GM18907 (cell line): ENCODE results near the gene GLT8D2.

Source experiments
- ATAC-seq: cut with Tn5 transposase; IDR thresholded peaks from one replicate; pipeline ENCODE4 v1.9.1; 2021; ENCODE audit warnings: mild to moderate bottlenecking, moderate library complexity; ENCODE audit not compliant: unreplicated experiment

The GLT8D2 gene

DNA sequence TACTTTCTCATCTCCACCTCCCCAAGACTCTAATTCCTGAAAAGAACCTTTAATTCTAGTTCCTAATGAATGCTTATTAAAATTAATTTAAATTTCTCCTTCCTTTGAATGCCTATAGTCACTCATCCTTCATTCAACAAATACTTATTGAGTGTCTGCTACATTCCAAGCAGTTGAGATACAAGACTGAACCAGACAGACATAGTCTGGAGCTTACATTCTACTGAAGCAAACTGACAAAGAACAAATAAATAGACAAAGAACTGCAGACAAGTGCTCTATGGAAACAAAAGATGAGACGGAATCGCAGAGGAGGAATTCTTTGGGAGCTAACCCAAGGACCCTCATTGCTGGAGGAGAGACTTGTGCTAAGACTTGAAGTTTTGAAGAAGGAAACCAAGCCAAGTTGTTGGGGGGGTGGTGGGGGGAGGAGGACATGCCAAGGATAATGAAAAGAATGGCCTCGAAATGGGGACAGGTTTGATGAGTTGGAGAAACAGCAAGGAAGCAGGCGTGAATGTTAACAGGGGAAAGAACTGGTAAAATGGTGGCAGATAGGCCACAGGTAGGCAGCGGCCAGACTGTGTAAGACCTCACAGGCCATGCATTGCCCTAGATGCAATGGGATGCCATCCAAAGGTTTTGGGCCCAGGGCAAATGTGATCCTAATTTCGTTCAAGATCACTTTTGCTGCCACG, 94.0 kb downstream of the GLT8D2 start:
- ATAC-seq, result no peak

DNA sequence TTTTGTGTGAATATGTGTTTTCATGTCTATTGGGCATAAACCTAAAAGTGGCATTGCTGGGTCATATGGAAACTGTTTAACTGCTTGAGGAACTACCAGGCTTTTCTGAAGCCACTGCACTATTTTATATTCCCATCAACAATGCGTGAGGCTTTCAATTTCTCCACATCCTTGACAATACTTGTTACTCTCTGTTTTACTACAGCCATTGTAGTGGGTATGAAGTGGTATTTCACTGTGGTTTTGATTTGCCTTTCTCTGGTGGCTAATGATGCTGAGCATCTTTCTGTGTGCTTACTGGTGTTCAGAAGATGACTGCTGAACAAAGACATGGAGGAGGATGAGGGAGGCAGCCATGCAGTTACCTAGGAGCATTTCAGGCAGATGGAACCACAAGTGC, 97.5 kb downstream of the GLT8D2 start:
- ATAC-seq, result no peak

DNA sequence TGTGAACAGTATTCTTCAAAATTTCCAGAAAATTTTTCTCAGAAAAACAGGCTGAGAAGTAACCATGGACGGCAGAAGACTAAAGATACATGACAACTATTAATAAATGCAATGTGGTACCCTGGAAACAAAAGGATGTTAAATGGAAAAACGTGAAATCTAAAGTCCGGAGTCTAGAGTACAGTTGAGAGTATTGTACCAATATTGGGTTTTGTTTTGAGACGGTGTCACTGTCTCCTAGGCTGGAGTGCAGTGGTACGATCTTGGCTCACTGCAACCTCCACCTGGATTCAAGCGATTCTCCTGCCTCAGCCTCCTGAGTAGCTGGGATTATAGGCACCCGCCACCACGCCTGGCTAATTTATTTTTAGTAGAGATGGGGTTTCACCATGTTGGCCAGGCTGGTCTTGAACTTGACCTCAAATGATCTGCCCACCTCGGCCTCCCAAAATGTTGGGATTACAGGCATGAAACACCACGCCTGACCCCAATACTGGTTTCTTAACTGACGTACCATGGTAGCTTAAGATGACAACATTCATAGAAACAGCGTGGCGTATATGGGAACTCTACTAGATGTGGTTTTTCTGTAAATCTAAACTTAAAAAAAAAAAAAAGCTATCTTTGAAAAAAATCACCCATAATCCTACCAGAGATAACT, 101.1 kb downstream of the GLT8D2 start:
- no peak for ATAC-seq

DNA sequence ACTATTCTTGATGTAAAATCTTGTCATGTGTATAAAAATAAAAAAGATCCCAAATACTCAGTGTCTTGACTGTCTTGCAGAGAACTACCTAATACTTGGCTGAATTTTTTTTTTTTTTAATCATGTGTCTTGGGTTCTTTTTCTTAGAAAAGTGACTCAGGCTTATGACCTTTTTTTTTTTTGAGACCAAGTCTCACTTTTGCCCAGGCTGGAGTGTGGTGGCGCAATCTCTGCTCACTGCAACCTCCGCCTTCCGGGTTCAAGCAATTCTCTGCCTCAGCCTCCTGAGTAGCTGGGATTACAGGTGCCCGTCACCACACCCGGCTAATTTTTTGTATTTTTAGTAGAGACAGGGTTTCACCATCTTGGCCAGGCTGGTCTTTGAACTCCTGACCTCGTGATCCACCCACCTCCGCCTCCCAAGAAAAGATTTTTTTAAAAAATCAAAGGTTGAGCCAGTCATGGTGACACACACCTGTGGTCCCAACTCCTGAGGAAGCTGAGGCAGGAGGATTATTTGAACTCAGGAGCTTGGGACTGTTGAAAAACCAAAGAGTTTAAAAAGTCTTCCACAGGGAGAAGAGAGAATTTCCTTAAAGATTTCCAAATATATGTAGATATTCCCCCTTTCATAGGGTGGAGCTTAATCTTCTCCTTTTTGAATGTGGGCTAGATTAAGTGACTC, 102.0 kb downstream of the GLT8D2 start:
- ATAC-seq, result no peak

DNA sequence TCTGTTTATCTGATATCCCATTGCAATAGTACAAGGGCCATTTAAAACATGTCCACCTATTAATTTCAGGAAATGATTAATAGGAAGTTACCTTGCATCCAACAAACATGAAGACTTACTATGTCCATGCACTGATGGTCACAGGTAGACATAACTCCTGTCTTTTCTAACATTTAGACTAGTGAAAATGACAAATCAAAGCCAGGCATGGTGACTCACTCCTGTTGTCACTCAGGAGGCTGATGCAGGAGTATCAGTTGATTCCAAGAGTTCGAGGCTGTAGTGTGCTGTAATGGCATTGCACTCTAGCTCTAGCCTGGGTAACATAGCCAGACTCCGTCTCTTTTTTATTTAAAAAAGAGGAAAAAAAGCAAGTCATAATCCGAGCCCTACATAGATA, 105.0 kb downstream of the GLT8D2 start:
- no peak for ATAC-seq
